Amniotic stem cell (primary cell): Measurements from ENCODE around the gene DNAJC5.
A peak's percentile ranks its signal among the peaks of the same experiment; 100 is the strongest.
"Not testable (repeated sequence)": the region's sequence is repeated elsewhere in the genome, so short reads cannot be mapped to it uniquely, and the experiment has no call there.

Experiments
- DNase-seq: peaks from one replicate; lab custom pipeline; 2025; lab: John Stamatoyannopoulos, UW

The DNAJC5 gene

DNA sequence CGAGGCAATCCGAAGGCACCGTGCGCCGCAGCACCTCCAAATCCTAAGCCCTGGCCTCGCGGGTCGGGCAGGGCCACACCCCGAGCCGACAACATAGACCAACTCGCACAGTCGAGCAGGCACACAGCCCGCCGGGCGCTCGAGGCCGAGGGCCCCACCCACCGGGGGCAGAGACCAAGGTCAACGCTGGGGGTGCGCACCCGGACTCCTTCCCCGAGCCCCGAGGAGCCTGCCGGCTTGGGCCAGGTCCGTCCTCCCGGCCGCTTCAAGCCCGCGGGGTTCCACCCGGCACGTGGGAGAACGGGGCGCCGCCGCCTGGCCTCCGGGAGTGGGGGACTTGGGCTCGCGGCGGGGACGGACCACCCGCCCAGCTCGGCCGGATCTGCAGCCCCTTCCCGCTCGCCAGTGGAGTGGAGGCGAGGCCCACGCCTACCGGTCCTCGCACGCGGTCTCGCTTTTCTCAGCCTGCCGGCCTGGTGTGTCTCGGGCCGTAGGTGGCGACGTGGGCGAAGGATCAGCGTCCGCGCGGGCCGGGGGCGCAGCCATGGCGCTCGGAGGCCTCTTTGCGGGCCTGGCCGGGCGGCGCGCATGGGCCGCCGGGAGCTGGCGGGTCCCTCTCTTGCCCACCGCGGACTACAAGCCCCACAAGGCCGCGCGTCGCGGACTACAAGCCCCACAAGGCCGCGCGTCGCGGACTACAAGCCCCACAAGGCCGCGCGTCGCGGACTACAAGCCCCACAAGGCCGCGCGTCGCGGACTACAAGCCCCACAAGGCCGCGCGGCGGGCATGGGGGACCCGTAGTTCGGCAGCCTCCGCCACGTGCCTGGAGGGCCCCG is 61.1 kb downstream of the DNAJC5 start, which contains the start of gene UCKL1:
Gene UCKL1, minus strand, starts transcription at position 590 of the 837 bp plus-strand sequence. Its CDS starts 44 bp downstream, at position 546.
- peak; percentile 83 for DNase-seq

DNA sequence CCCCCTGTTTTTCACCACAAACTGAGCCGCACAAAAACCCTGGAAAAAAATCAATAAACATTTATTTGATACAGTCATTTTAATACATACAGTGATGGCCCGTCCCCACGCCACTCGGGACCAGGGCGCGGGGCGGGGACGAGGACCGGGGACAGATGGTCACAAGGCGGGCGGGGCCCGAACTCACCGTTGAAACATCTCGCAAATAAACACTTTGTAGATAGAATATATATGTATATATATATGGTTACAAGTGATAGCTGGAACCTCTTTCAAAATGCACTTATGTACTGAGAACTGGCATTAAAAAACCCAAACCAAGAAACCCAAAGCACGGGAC is 61.7 kb downstream of the DNAJC5 start:
- no peak for DNase-seq

DNA sequence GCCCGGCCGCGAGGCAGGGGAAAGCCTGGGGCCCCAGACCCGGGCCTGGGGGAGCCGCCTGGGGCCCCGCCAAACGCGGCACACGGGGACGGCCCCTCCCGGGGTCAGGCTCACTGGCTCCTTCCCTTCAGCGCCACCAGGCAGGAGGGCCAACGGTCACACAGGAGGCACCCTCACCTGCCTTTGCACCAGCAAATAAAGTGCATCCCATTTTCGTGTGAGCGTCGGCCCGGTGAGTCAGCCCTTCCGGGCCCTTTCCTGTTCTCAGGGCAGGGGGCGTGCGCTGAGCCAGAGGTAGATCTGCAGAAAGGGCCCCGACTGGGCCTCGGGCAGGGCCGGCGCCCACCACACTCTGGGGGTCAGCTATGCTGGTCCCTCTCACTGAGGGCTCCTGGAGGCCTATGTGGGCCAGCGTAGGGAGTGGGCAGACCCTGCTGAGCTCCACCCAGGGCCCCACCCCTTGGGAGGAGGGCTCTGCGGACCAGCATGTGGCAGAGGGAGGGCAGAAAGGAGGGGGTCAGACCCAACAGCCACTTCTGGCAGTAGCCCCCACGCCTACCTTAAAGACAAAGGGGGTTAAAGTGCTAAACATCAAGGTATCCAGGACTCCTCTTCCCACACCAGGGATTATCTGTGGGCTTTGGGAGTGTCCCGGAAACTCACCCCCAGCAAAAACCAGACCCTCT is 62.2 kb downstream of the DNAJC5 start:
- no peak for DNase-seq

DNA sequence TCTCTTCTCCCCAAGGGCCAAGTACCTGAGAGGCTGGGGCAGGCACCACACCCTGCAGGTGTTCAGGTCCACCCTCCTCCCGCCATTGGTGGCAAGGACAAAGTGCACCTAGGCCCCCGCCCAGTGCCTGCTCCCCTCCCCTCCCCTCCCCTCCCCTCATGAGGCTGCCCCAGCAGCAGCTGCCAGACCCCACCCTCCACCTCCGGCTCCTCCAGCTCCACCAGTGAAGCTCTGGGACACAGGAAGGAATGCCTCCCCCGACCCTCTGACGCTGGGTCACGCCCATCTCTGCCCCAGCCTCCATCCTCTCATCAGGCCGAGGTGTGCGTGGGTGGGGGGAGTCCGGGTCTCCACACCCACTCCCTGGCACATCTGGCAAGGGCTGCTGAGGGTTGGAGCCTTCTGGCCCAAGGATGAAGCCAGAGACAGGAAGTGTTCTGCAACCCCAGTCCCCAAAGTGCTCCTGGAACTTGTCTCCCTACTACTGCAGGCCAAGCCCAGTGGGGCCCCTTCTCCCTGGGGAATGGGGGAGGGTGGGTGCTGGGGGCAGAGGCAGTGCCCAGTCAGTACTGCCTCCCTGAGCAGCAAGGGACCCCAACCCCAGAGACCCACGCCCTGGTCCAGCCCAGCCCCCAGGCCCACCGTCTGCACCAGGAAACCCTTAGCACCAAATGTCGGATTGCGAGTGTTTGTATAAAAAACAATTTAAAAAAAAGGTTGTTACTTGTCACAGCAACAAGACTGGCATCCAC is 62.9 kb downstream of the DNAJC5 start:
- no peak for DNase-seq

DNA sequence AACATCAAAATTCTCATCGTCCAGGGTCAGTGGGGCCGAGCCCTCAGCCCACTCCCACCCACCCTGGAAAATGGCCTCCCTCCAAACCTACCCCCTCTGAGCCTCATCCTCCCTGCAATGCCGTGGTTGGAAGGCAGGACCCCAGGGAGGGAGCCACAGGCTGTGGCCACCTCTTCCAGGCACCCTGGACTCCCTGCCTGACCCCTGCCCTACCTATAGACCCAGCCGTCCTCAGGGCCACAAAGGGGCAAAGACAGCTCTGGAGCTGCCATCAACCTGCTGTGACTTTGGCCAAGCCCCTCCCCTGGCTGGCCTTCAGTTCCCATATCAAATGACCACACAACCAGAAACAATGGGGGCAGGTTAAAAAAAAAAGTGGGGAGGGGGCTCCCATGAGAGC is 63.5 kb downstream of the DNAJC5 start:
- DNase-seq: no peak

DNA sequence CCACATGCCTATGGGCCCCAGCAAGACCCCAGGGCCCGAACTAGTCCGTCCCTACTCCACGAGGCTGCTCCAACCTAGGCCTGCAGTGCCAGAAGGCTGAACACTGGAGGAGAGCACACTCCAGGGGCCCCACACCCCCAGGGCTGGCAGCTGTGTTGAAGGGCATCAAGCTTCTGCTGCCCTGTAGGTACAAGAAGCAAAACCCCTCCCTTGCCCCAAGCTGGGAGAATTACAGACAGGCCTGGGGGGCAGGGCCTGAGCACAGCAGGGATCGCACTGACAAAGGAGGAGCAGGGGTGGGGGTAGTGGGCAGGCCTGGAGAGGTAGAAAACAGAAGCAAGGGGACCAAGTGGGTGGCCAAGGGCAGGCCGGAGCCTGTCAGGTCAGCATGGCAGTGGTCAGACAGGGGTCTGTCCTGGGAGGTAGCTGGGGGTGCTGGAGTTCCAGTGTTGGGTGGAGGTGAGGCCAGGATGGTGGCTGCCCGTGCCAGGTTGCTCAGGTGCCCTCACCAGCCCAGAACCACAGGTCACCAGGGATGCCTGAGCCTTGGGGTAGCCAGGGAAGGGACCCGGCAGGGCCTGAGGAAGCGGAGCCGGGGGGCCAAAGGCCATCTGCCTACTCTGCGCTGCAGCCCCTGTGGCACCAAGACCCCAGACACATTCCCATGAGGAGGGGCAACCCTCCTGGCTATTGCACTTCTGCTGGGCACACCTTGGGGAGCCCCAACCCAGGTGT is 64.2 kb downstream of the DNAJC5 start:
- no peak for DNase-seq

DNA sequence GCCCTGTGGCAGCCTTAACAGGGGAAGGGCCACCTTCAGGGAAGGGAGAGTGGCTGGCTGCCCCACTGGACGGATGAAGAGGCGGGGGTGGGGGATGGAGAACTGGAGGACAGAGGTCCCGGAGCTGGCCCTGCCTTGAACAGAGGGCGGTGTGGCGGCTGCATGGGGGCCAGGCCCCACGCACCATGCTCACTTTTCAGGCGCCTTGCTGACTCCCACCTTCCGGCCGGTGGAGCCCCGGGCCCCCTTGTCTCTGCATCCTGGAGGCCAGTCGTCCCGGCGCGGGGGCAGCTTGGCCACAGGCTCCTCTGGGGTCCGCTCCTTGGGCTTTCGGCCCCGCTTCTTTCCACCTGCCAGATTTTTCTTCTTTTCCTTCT is 64.8 kb downstream of the DNAJC5 start:
- DNase-seq: no peak

DNA sequence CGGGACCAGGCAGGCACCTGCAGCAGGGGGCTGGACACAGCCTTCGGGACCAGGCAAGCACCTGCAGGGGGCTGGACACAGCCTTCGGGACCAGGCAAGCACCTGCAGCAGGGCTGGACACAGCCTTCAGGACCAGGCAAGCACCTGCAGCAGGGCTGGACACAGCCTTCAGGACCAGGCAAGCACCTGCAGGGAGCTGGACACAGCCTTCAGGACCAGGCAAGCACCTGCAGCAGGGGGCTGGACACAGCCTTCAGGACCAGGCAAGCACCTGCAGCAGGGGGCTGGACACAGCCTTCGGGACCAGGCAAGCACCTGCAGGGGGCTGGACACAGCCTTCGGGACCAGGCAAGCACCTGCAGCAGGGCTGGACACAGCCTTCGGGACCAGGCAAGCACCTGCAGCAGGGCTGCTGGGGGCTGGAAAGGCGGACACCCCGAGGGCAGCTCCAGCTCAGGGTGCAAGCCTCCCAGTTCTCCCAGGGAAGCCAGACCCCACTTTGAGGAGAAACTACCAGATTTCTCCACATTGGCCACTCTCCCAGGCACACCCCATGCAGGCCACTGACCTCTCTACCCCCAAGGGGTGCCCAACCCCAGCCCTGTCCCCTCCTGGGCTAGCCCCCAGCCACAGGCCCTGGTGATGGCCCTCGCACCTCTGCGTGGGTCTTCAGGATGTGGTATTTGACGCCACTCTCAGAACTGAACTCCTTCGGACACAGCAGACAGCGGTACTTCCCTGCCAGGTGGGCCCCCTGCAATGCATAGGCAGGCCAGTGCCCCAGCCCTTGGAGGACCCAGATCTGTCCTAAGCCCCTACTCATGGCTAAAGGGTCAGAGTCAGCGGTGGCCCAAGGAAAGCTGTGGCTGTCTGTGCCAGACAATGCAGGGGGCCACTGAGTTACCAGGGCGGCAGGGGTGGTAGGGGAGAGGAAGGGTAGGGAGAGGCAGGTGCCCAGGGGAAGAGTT is 66.0 kb downstream of the DNAJC5 start:
- not testable (repeated sequence) for DNase-seq

DNA sequence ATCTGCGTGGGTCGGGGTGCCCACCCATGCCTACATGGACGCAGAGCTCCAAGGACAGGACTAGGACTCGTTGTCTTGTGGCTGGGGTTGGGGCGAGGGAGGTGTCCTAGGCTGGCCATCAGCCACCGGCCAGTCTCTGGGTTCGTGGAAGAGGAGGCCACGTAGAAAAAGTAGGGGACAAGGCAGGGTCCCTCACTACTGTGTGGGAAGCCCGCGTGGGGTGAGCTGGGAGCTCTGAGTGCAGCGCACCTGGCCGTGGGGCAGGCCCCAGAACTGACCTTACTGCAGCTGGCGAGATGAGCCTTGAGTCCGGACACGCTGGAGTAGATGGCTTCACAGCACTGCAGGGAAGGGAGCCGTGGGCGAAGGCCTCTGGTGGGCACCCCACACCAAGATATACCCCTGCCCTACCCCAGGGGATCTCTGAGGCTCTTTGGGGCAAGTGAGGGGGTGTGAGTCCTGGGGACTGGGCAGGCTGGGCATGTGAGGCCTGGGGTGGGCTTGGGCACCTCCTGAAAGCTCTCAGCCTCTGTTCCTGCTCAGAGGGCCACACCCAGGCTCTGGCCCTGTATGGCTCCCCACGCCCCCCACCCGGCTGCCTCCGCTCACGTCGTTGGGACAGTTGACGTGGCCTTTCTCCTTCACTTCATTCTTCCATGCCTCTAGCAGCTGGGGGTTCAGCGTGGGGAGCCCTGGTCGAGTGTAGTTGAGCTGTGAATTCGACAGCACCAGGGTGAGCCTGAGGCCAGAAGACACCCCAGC is 66.9 kb downstream of the DNAJC5 start:
- no peak for DNase-seq

DNA sequence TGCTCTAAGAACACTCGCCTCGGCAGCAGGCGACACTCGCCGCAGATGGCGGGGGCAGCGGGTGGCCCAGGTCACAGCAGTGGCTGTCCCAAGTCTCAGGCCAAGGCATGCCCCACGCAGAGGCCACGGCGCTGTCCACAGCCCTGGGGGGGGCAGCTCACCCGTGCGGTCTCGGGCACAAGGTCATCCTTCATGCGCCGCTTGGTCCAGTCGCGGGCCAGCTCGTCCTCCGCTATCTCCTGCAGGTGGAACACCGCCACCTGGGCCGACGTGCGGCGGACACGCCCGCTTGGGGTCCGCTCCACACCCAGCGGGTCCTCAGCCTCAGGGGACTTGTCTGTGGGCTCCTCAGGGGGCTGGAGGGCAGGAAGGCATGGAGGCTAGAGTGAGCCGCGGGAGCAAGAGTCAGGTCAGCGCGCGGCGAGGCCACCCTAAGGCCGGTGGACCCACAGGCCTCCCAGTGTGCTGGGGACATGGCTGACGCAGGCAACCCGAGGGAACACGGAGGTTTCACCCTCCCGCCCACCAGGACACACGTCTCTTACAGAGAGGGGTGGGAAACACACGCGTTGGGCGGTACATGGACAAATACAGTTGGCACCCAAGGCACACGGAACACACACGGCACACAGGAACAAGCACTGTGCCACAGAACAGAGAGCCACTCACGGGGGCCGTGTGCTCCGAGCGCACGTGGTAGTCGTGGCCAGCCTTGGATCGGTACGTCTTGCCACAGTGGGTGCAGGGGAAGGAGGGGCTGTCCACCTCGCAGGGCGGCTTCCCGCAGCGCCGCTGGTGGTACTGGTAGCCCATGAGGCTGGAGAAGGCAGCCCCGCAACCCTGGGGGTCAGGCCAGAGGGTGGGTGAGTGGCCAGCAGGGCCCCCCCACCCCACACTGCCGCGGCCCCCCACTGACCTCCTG is 67.8 kb downstream of the DNAJC5 start:
- DNase-seq: no peak

DNA sequence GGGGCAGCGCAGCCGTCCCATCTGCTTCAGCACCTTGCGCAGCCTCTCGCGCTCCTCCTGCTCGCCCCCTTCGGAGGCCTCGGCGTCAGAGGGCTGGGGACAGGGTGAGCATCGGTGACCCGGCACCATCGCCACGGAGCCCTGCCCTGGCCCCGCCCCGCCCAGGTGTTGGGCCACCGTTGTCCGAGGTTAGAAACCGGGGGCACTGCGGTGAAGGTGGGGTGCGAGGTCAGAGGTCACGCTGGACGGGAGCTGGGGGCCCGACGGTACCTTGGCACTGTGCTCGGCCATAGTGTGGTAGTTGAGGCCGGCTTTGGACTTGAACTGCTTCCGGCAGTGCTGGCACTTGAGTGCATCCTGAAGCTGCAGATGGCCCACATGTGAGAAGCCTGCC is 68.4 kb downstream of the DNAJC5 start:
- no peak for DNase-seq

DNA sequence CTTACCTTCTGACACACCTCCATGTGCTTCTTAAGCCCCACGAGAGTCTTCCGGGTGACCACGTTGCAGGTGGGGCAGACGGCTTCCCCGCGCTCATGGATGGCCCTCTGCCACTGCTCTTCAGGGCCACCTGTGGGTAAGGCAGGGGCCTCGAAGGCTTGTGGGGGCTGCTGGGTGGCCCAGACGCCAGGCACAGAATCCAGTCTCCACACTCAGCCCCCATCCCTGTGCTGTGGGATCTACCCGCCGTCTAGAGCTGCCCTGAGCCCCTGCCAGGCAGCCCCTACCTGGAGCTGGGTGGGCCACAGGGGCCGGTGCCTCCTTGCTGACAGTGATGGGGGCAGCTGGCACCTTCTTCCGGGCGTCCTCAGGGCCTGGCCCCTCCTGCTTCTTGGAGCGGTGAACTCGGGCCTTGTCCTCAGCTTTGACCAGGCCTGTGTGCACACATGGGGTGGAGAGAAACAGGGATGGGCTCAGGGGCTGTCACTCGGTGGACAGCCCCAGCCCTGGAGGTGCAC is 68.9 kb downstream of the DNAJC5 start:
- DNase-seq: no peak

DNA sequence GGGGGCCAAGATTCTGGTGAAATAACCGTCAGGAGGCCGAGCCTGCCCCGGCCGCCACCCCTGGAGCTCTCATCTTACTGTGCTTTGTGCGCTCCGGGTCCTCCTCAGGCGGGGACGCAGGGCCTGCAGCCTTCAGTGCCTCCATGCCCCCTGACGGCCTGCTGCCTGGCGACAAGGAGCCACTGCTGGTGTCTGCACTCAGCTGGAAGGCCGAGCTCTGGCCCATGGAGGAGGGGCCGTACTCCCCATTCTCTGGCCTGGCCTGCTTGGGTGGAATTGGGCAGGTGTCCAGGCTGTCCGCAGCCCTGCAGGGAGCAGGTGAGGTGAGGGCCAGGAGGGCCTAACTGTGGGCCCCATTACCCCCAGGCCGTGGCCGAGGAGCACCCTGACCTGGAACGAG is 69.5 kb downstream of the DNAJC5 start:
- no peak for DNase-seq

DNA sequence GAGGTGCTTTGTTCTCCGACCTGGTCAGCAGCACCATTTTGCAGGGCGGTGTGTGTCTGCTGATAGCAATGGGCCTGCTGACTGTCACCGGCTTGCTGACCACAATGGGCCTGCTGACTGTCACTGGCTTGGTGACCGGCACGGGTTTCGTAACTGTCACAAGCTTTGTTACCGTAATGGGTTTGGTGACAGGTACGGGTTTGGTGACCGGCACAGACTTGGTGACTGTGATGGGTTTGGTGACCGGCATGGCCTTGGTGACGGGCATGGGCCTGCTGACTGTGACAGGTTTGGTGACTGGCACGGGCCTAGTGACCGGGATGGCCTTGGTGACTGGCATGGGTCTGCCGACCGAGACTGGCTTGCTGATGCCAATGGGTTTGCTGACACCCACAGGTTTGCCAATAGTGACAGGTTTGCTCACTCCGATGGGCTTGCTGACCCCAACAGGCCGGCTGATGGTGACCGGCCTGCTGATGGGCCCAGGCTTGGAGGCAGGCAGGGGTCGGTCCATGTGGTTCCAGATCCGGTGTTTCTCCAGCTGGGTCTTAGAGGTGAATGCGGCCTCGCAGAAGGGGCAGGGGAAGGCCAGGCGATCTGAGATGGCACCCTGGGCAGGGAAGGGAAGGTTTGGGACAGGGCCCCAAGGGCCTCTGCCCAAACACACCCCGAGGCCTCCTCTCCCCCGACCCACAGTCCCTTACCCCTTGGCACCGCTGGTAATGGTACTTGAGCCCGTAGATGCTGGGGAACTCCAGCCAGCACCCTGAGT is 71.4 kb downstream of the DNAJC5 start:
- no peak for DNase-seq

DNA sequence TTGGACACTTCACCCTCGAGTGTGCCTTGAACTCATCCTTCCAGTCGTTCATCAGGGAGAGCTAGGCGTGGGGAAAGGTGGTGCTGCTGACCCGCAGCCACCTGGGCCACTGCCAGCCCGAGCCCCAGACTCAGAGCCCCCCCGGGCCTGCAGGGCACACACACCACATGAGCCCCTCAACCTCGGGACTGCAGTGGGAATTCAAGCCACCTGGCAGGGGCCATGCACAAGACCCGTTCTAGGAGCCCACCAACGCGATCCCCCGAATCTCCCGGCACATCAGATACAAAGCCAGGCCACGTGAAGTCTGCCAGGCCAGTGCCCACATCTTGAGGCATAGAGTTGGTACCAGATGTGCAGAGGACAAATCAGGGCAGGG is 72.0 kb downstream of the DNAJC5 start:
- no peak for DNase-seq

DNA sequence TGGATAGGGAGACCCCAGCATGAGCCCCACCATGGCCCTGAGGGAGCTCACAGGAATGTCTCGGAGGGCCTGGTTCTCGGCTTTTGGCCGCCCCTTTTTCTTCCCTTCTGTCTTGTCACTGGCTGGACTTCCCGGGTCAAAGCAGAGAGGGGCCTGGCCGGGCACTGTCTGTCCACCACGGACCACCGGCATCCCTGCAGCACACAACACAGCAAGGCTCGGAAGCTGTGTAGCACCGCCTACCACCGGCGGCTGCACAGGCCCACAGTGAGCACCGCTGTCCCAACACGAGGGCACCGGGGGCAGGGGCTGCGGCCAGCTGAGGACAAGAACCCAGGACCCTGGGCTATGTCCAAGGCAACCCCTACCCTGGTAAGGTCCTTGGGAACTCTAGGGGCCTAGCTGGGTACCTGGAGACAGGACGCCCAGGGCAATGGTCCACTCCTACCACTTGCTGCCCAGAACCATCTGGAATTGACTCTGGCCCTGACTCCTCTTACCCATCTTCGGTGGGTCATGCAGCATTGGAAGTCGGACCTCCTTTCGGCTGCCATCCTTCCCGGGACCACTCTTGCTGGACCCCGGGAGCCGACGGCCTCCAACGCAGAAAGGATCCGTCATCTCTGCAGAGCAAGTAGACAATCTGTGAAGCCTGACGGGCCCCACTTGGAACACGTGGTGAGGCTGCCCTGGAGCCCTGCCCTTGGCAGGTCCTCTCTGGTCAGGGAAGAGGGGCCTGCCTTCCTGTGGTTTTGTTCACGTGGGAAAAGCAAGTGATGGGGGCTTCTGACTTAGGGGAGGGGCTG is 72.6 kb downstream of the DNAJC5 start:
- no peak for DNase-seq
